Stimulated activated CD4-positive, alpha-beta T cell treated with anti-CD3 and anti-CD28 coated beads, TNF-alpha, amount 100 ng/mL, for 48 hours (primary cell): Measurements from ENCODE around the gene PRPSAP2.
"Not testable (repeated sequence)": the region's sequence is repeated elsewhere in the genome, so short reads cannot be mapped to it uniquely, and the experiment has no call there.

Experiments
- DNase-seq, 3 donors: peaks; one replicate each; pipeline ENCODE4 v3.0.0-alpha.2; 2020; ENCODE audit warnings: low read depth in 3 of 3

The PRPSAP2 gene

GRCh38 chr17:18889658-18890057 lies 31.7 kb downstream of the PRPSAP2 start:
- no peak for DNase-seq

GRCh38 chr17:18891541-18891940 lies 33.6 kb downstream of the PRPSAP2 start:
- DNase-seq, result no peak

- DNase-seq, result no peak
Observed at GRCh38 chr17:18896146-18896545, 38.2 kb downstream of the PRPSAP2 start.

GRCh38 chr17:18896947-18897346 lies 39.0 kb downstream of the PRPSAP2 start:
- DNase-seq, result no peak

- DNase-seq, result no peak
Observed at GRCh38 chr17:18904482-18904881, 46.6 kb downstream of the PRPSAP2 start.

GRCh38 chr17:18905226-18905625 lies 47.3 kb downstream of the PRPSAP2 start:
- DNase-seq, result no peak

- DNase-seq, result no peak
Observed at GRCh38 chr17:18910326-18910725, 52.4 kb downstream of the PRPSAP2 start.

- no peak for DNase-seq
Observed at GRCh38 chr17:18910881-18911280, 53.0 kb downstream of the PRPSAP2 start.

- DNase-seq, result no peak
Observed at GRCh38 chr17:18916816-18917500, 59.0 kb downstream of the PRPSAP2 start.

- no peak for DNase-seq
Observed at GRCh38 chr17:18917506-18918032, 59.6 kb downstream of the PRPSAP2 start.

GRCh38 chr17:18919963-18920362 lies 62.0 kb downstream of the PRPSAP2 start:
- no peak for DNase-seq

GRCh38 chr17:18920911-18921441 lies 63.0 kb downstream of the PRPSAP2 start:
- no peak for DNase-seq

GRCh38 chr17:18921485-18921884 lies 63.6 kb downstream of the PRPSAP2 start:
- DNase-seq, result no peak

GRCh38 chr17:18921912-18922451 lies 64.1 kb downstream of the PRPSAP2 start:
- DNase-seq, result no peak

- not testable (repeated sequence) for DNase-seq
Observed at GRCh38 chr17:18922596-18922995, 64.7 kb downstream of the PRPSAP2 start.

- DNase-seq, result no peak
Observed at GRCh38 chr17:18925187-18925586, 67.3 kb downstream of the PRPSAP2 start.

GRCh38 chr17:18928628-18929125 lies 70.7 kb downstream of the PRPSAP2 start:
- DNase-seq, result no peak

GRCh38 chr17:18932360-18933055 lies 74.6 kb downstream of the PRPSAP2 start:
- DNase-seq, result no peak

- no peak for DNase-seq
Observed at GRCh38 chr17:18933102-18934058, 75.4 kb downstream of the PRPSAP2 start.

- no peak for DNase-seq
Observed at GRCh38 chr17:18937981-18938691, 80.2 kb downstream of the PRPSAP2 start.

- no peak for DNase-seq
Observed at GRCh38 chr17:18938692-18939023, 80.7 kb downstream of the PRPSAP2 start.
